ENCODE results near the gene ATP13A2. TPM values are rescaled to one million over a fixed set of nuclear protein-coding genes. Genes with fewer than 3 reads are reported as not detected.
"Not testable (repeated sequence)": the region's sequence is repeated elsewhere in the genome, so short reads cannot be mapped to it uniquely, and the experiment has no call there.

Gene ATP13A2
- polyA plus RNA-seq, 1 experiment, result 5.6 TPM

DNA sequence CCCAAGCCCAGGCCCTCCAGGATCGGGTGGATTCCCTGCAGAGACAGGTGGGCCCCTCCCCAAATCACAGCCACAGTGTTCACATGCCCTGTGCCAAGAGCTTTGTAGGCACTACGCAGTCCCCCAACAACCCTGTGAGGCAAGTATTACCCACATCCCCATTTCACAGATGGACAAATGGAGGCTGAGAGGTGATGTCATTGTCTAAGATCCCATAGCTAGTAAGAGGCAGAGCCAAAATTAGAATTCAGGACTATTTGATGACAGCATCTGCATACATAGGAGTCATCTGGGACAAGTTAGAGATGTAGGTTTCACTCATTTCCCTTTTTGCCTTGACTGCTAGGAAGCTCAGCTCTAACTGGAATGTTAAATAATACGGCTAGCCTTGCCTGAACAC is 43.4 kb downstream of the ATP13A2 start:
- ChIA-PET POLR2A (no interaction called here), CTCF (no interaction called here)
- Histone ChIP-seq H3K9me3 (ENCODE audit: control insufficient read depth, insufficient read depth, low read length) (peaks cover 4% of the 10 kb centered on the region; the same call in 1 of the 2 replicates), H3K4me3 (ENCODE audit: low read depth, low read length) (no peak overlapping the region), H3K27ac (ENCODE audit: low read depth, low read length) (no peak overlapping the region), H3K27me3 (ENCODE audit: control insufficient read depth, insufficient read depth, low read length) (no peaks in the 10 kb centered on the region)
- TF ChIP-seq, protein P1, sequence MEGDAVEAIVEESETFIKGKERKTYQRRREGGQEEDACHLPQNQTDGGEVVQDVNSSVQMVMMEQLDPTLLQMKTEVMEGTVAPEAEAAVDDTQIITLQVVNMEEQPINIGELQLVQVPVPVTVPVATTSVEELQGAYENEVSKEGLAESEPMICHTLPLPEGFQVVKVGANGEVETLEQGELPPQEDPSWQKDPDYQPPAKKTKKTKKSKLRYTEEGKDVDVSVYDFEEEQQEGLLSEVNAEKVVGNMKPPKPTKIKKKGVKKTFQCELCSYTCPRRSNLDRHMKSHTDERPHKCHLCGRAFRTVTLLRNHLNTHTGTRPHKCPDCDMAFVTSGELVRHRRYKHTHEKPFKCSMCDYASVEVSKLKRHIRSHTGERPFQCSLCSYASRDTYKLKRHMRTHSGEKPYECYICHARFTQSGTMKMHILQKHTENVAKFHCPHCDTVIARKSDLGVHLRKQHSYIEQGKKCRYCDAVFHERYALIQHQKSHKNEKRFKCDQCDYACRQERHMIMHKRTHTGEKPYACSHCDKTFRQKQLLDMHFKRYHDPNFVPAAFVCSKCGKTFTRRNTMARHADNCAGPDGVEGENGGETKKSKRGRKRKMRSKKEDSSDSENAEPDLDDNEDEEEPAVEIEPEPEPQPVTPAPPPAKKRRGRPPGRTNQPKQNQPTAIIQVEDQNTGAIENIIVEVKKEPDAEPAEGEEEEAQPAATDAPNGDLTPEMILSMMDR (IDR thresholded peaks at IDR 0.05; ENCODE audit: low read depth, low read length), result no peak
- no peak for DNase-seq (ENCODE audit: low read depth, low spot score)

DNA sequence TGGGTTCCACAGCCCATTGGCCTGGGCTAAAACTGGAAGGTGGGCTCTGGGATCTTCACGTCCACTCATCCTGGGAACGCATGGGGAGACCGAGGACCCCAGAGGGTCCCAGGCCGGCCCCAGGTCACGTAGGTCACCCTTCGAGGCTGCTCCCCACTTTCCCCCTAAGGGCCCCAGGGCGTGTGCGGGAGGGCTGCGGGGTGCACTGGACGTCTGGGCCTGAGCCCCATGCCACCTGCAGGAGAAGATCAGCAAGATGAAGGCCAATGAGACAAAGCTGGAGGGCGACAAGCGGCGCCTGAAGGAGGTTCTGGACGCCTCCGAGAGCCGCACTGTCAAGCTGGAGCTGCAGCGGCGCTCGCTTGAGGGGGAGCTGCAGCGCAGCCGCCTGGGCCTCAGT is 43.8 kb downstream of the ATP13A2 start:
- TF ChIP-seq, protein P1 (IDR thresholded peaks at IDR 0.05; ENCODE audit: low read depth, low read length), result no peak
- DNase-seq (ENCODE audit: low read depth, low spot score), result no peak
- peaks cover 4% of the 10 kb centered on the region; the same call in 1 of the 2 replicates for H3K9me3 ChIP-seq (ENCODE audit: control insufficient read depth, insufficient read depth, low read length)
- no peak overlapping the region for H3K27ac ChIP-seq (ENCODE audit: low read depth, low read length)
- no peaks in the 10 kb centered on the region for H3K27me3 ChIP-seq (ENCODE audit: control insufficient read depth, insufficient read depth, low read length)
- H3K4me3 ChIP-seq (ENCODE audit: low read depth, low read length), result no peak overlapping the region
- ChIA-PET POLR2A (interaction anchor here (1.9 kb wide), 1 partner anchor 12 kb away, joined by 12 read pairs; the partner anchor contains the start of gene MFAP2), CTCF (no interaction called here)

DNA sequence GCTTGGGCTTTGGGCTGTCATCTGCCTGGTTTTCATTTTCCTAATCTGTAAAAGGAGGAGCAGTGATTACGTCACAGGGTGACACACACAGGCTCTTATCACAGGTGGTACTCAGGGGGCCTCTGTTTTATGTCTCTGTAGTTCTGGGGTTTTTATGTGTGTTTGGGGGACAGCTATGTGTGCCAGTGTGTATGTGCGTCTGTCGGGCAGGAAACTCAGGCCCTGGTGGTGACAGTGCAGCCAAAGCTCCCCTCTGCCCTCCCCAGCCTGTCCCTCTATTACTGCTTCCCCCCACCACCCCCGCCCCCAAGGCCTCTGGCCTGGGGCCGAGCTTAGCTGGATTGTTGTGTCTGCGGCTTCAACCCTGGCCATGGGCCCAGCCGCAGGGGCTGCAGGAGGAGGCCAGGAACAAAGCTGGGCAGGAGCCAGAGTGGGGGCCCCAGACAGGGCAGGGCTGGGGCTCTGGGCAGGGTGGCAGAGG is 44.6 kb downstream of the ATP13A2 start:
- no peak for DNase-seq (ENCODE audit: low read depth, low spot score)
- Histone ChIP-seq H3K27me3 (ENCODE audit: control insufficient read depth, insufficient read depth, low read length) (no peaks in the 10 kb centered on the region), H3K27ac (ENCODE audit: low read depth, low read length) (no peak overlapping the region), H3K4me3 (ENCODE audit: low read depth, low read length) (no peak overlapping the region), H3K9me3 (ENCODE audit: control insufficient read depth, insufficient read depth, low read length) (peaks cover 4% of the 10 kb centered on the region; the same call in 1 of the 2 replicates)
- POLR2A ChIA-PET, result interaction anchor here (0.6 to 1.9 kb wide), 3 partner anchors 12 to 1687 kb away, joined by 3 to 12 read pairs (median 3); partner anchors contain the start of gene MFAP2
- TF ChIP-seq, protein P1 (IDR thresholded peaks at IDR 0.05; ENCODE audit: low read depth, low read length), result no peak
- CTCF ChIA-PET, result interaction anchor here (1.2 to 1.9 kb wide), 4 partner anchors 15 to 307 kb away, joined by 3 to 10 read pairs (median 4); no protein-coding TSS in a partner anchor

DNA sequence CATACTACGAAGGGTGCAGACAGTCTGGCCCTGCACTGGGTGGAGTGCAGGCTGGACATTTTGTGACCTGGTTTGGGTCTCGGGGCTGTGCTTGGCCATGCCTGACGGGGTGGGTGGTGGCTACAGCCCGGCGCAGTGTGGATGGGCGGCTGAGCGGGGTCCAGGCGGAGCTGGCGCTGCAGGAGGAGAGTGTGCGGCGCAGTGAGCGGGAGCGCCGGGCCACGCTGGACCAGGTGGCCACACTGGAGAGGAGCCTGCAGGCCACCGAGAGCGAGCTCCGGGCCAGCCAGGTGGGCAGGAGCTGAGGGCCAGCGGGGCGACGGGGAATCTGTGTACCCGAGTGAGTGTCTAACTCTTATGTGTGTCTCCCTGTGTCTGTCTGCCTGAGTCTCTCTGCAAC is 45.4 kb downstream of the ATP13A2 start:
- no peak for DNase-seq (ENCODE audit: low read depth, low spot score)
- ChIA-PET CTCF (interaction anchor here (1.2 to 1.9 kb wide), 2 partner anchors 14 to 37 kb away, joined by 4 to 10 read pairs; no protein-coding TSS in a partner anchor), POLR2A (interaction anchor here (1.9 kb wide), 1 partner anchor 13 kb away, joined by 12 read pairs; the partner anchor contains the start of gene MFAP2)
- Histone ChIP-seq H3K9me3 (ENCODE audit: control insufficient read depth, insufficient read depth, low read length) (peaks cover 4% of the 10 kb centered on the region; the same call in 1 of the 2 replicates), H3K4me3 (ENCODE audit: low read depth, low read length) (no peak overlapping the region), H3K27me3 (ENCODE audit: control insufficient read depth, insufficient read depth, low read length) (no peaks in the 10 kb centered on the region), H3K27ac (ENCODE audit: low read depth, low read length) (no peak overlapping the region)
- TF ChIP-seq, protein P1 (IDR thresholded peaks at IDR 0.05; ENCODE audit: low read depth, low read length), result no peak

DNA sequence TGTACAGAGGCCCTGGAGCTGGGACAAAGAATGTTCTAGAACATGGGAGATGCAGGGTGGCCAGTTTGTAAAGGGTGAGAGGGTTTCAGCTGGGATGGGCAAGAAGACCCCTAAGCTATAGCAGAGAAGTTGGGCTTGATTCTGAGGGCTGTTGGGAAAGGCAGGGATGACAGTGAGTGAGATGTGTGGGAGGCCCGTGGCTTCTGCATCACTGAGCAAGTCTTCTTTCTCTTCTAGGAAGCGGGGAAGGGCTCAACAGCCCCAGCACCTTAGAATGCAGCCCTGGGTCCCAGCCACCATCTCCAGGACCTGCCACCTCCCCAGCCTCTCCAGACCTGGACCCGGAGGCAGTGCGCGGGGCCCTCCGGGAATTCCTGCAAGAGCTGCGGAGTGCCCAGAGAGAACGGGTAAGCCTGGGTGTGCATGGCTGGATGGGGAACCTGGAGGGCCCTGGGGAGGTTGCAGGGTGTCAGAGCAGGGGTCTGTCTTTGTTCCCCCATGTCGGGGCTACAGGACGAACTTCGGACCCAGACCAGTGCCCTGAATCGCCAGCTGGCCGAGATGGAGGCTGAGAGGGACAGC is 46.2 kb downstream of the ATP13A2 start:
- ChIA-PET POLR2A (interaction anchor here (1.9 kb wide), 1 partner anchor 14 kb away, joined by 12 read pairs; the partner anchor contains the start of gene MFAP2), CTCF (interaction anchor here (0.8 to 1.9 kb wide), 2 partner anchors 13 to 14 kb away, joined by 3 to 10 read pairs; no protein-coding TSS in a partner anchor)
- no peak overlapping the region for H3K27ac ChIP-seq (ENCODE audit: low read depth, low read length)
- no peaks in the 10 kb centered on the region for H3K27me3 ChIP-seq (ENCODE audit: control insufficient read depth, insufficient read depth, low read length)
- TF ChIP-seq, protein P1 (IDR thresholded peaks at IDR 0.05; ENCODE audit: low read depth, low read length), result no peak
- H3K4me3 ChIP-seq (ENCODE audit: low read depth, low read length), result no peak overlapping the region
- DNase-seq (ENCODE audit: low read depth, low spot score), result no peak
- H3K9me3 ChIP-seq (ENCODE audit: control insufficient read depth, insufficient read depth, low read length), result peaks cover 4% of the 10 kb centered on the region; the same call in 1 of the 2 replicates

DNA sequence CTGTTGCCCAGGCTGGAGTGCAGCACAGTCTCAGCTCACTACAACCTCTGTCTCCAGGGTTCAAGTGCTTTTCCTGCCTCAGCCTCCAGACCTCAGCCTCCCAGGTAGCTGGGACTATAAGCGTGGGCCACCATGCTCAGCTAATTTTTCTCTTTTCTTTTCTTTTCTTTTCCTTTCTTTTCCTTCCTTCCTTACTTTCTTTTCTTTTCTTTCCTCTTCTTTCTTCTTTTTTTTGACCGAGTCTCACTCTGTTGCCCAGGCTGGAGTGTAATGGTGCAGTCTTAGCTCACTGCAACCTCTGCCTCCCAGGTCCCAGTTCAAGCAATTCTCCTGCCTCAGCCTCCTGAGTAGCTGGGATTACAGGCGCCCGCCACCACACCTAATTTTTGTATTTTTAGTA is 47.6 kb downstream of the ATP13A2 start:
- DNase-seq (ENCODE audit: low read depth, low spot score), result not testable (repeated sequence)

More for the DNA sequence above, 47.6 kb downstream of the ATP13A2 start:
- H3K4me3 ChIP-seq (ENCODE audit: low read depth, low read length); CTCF ChIA-PET; H3K9me3 ChIP-seq (ENCODE audit: control insufficient read depth, insufficient read depth, low read length); H3K27me3 ChIP-seq (ENCODE audit: control insufficient read depth, insufficient read depth, low read length); H3K27ac ChIP-seq (ENCODE audit: low read depth, low read length): not testable (repeated sequence)
- POLR2A ChIA-PET, result interaction anchor here (0.6 kb wide), 1 partner anchor 347 kb away, joined by 4 read pairs; no protein-coding TSS in a partner anchor

All from AG04450 (cell line).